GM12878 (cell line): ENCODE data around the gene THRA. TPM values are rescaled to one million over a fixed set of nuclear protein-coding genes. Genes with fewer than 3 reads are reported as not detected.

ENCODE experiments used
- polyA plus RNA-seq, 11 experiments: library from polyadenylated mRNA; depleted of rRNA in 4 of 11; unstranded in 6 of 11; stranded (reverse) in 5 of 11; fragments of >200 nt; fragmentation: Nextera tagmentation in 4 of 11; fragmentation: Illumina TruSeq in 1 of 11; extraction: Ambion mirVana in 4 of 11; extraction: Trizol in 1 of 11; gene quantifications; 1 replicate in 1 of 11; 2 replicates in 10 of 11; pipeline versions ENCODE4 v1.2.1 to v1.2.3, GENCODE V29; 2011 to 2016; ENCODE audit warnings: inconsistent platforms in 2 of 11, missing spikeins in 2 of 11, low read depth in 1 of 11
- total RNA-seq, 4 experiments: library from RNA; depleted of rRNA in 3 of 4; stranded (reverse); fragments of >200 nt in 3 of 4; fragmentation: Illumina TruSeq in 1 of 4; extraction: Trizol in 1 of 4; gene quantifications; 2 replicates each; pipeline versions ENCODE4 v1.2.1 to v1.2.3, GENCODE V29; 2013 to 2021
- TF ChIP-seq, protein P1 (sequence below): IDR thresholded peaks from 2 replicates; pipeline ENCODE4 v1.6.1; 2012; ENCODE audit warnings: low read depth, low read length, improper control_type of control experiment
- TF ChIP-seq, protein P2 (sequence below): fragments of 450-650 bp; IDR thresholded peaks from 2 replicates; pipeline ENCODE4 v1.6.1; 2017; ENCODE audit warnings: mild to moderate bottlenecking, moderate library complexity
- TF ChIP-seq, protein P3 (sequence below): fragments of 450-650 bp; formaldehyde crosslinking; IDR thresholded peaks from 2 replicates; pipeline ENCODE4 v1.4.0; 2022; ENCODE audit warnings: mild to moderate bottlenecking, moderate library complexity

THRA gene
- total and polyA plus RNA-seq, 10 of the 15 experiments (the other 5 are each of a cell fraction or from before 2014, with no cell fraction given) = 0.03 to 2.0 (median 0.64) TPM

- TF ChIP-seq, protein P1, sequence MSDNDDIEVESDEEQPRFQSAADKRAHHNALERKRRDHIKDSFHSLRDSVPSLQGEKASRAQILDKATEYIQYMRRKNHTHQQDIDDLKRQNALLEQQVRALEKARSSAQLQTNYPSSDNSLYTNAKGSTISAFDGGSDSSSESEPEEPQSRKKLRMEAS = peak; percentile 48
- TF ChIP-seq, protein P2, sequence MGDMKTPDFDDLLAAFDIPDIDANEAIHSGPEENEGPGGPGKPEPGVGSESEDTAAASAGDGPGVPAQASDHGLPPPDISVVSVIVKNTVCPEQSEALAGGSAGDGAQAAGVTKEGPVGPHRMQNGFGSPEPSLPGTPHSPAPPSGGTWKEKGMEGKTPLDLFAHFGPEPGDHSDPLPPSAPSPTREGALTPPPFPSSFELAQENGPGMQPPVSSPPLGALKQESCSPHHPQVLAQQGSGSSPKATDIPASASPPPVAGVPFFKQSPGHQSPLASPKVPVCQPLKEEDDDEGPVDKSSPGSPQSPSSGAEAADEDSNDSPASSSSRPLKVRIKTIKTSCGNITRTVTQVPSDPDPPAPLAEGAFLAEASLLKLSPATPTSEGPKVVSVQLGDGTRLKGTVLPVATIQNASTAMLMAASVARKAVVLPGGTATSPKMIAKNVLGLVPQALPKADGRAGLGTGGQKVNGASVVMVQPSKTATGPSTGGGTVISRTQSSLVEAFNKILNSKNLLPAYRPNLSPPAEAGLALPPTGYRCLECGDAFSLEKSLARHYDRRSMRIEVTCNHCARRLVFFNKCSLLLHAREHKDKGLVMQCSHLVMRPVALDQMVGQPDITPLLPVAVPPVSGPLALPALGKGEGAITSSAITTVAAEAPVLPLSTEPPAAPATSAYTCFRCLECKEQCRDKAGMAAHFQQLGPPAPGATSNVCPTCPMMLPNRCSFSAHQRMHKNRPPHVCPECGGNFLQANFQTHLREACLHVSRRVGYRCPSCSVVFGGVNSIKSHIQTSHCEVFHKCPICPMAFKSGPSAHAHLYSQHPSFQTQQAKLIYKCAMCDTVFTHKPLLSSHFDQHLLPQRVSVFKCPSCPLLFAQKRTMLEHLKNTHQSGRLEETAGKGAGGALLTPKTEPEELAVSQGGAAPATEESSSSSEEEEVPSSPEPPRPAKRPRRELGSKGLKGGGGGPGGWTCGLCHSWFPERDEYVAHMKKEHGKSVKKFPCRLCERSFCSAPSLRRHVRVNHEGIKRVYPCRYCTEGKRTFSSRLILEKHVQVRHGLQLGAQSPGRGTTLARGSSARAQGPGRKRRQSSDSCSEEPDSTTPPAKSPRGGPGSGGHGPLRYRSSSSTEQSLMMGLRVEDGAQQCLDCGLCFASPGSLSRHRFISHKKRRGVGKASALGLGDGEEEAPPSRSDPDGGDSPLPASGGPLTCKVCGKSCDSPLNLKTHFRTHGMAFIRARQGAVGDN = peak; percentile 97
- TF ChIP-seq, protein P3, sequence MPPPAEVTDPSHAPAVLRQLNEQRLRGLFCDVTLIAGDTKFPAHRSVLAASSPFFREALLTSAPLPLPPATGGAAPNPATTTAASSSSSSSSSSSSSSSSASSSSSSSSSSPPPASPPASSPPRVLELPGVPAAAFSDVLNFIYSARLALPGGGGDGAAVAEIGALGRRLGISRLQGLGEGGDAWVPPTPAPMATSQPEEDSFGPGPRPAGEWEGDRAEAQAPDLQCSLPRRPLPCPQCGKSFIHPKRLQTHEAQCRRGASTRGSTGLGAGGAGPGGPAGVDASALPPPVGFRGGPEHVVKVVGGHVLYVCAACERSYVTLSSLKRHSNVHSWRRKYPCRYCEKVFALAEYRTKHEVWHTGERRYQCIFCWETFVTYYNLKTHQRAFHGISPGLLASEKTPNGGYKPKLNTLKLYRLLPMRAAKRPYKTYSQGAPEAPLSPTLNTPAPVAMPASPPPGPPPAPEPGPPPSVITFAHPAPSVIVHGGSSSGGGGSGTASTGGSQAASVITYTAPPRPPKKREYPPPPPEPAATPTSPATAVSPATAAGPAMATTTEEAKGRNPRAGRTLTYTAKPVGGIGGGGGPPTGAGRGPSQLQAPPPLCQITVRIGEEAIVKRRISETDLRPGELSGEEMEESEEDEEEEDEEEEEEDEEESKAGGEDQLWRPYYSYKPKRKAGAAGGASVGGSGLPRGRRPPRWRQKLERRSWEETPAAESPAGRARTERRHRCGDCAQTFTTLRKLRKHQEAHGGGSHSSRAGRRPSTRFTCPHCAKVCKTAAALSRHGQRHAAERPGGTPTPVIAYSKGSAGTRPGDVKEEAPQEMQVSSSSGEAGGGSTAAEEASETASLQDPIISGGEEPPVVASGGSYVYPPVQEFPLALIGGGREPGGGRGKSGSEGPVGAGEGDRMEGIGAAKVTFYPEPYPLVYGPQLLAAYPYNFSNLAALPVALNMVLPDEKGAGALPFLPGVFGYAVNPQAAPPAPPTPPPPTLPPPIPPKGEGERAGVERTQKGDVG (CRISPR knock-in tag) = peak; percentile 54; the same call in 1 of the 2 replicates
Observed at GRCh38 chr17:40097931-40098845, 35.4 kb downstream of the THRA start (continued).
